EH (cell line): Measurements from ENCODE around the gene WNT3A.

Source experiments
- DNase-seq: peaks from one replicate; pipeline ENCODE4 v3.0.0-alpha.2; 2015; ENCODE audit warnings: low read depth

The WNT3A gene

DNA sequence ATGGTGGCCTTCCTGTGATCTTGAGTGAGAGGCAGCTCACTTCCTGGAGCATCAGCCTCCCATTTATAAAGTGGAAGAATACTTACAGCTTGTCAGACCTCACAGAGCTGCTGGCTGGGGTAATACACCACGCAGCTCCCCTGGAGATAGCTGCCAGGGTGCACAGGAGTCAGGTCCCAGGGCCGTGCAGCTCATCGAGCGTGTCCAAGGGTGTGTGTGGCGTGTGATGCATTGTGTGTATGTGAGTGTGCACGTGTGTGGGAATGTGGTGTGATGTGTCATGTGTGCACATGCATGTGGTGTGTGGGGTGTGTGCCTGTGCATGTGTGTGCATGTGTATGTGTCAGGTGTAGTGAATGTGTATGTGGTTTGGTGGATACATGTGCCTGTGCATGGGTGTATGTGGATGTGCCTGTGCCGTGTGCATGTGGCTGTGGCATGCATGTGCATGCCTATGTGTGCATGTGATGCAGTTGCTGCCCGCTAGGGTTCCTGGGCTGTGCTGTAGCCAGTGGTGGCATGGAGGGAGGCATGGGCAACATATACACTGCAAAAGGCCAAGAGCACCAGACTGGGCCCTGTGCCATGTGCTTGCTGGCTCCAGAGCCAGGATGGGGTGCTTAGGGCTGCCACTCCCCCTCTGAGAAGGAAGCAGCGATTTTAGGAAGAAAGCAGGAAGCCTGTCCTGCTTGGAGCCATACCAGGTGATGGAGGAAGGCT is 24.6 kb downstream of the WNT3A start:
- no peak for DNase-seq

DNA sequence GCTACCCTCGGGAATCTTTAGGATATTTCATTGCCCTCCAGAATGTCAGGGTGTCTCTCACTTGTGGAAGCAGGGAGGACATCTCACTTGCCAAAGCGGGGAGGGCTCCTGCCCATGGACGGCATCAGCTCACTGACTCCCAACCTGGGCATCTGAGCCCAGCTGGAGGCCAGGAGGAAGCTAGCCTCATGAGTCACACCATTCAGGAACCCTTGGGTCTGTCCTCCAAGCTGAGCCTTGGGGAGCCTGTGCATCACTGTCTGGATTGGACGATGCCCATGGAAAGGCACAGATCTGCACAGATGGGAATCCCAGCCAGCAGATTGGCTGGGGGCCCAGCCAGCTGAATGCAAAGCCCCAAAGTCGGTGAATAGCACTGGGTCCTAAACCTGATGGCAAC is 25.2 kb downstream of the WNT3A start:
- DNase-seq: no peak

DNA sequence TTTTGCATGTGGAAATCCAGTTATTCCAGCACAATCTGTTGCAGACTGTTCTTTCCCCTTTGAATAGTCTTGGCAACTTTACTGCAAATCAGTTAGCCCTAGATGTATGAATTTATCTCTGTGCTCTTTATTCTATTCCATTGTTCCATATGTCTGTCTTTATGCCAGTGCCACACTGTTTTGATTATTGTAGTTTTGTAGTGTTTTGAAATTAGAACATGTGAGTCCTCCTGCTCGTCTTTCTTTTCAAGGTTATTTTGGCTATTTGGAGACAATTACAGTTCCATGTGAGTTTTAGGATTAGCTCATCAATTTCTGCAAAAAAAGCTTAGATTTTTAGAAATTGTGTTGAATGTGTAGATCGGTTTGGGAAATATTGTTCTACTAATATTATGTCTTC is 26.6 kb downstream of the WNT3A start:
- no peak for DNase-seq

DNA sequence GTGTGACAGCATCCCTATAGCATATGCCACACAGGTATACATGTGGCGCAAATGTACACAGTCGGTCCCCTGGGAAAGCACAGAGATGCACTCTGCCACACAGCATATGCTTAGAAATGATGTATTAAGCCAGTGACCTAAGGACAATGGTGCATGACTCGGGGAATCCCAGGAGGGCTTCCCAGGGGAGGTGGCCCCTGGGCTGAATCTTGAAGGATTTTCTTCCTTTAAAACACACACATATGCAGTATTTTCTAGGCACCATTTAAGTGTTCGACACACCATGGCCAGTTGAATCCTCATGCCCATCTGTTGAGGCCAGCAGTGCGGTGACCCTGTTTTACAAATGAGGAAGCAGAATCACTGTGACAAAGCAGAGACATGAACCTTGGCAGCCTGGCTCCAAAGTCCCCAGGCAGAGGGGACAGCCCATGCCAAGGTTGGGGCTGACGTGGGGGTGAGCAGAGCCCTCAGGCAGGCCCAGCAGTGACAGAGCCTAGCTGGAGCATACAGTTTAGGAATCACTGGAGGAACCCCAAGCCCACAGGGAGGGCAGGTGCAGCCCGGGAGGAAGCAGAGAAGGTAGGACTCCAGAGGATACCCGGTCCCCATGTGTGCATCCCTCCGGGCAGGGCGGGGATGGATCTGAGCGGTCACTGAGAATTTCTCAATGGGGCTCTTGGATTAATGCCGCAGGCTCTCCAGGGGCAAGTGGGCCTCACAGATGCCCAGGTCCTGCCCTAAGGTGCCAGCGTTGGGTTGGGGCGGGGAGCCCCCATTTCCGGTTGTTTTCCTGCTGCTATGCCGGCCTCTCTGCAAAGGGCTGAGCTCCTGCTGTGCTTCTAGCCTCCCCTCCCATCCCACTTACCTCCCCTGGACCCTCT is 28.4 kb downstream of the WNT3A start:
- no peak for DNase-seq

DNA sequence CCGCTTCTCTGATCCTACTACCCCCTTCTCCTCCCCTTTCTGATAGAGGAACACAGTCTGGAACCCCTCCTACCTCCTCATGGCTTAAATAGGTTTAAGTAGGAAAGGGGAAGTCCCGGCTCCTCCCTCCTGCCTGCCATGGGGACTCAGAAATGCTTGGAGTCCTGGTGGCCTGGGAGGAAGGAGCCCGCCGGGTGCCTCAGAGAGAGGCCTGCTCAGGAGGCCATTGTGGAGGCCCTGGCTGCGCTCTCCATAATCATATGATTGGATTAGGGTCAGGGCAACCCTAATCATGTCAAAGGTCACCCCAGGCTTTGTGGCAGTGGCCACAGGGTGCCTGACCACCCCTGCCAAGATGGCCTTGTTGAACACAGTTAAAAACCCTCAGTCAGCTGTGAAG is 29.0 kb downstream of the WNT3A start:
- DNase-seq: no peak

DNA sequence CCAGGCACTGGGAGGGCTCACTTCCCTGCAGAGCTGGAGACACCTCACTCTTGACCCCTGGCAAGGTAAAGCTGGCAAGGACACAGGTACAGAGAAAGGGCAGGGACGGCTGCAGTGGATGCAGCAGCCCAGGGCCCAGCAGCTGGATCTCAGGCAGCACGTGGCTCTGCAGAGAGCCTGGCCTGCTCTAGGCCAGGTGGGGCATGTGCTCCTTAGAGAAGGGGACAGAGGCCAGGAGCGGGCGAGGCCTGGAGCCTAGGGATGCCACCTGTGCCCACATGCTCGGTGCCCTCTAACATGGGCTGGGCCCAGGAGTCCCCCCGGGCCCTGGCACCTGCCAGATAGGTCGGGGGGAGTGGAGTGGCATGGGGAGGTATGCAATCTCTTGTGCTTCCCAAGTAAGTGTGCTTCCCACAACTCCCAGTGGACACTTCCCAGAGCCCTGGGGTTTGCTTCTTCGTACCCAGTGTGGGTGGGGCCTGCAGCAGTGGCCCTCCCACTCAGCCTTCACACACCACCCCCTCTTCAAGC is 30.0 kb downstream of the WNT3A start:
- DNase-seq: no peak

DNA sequence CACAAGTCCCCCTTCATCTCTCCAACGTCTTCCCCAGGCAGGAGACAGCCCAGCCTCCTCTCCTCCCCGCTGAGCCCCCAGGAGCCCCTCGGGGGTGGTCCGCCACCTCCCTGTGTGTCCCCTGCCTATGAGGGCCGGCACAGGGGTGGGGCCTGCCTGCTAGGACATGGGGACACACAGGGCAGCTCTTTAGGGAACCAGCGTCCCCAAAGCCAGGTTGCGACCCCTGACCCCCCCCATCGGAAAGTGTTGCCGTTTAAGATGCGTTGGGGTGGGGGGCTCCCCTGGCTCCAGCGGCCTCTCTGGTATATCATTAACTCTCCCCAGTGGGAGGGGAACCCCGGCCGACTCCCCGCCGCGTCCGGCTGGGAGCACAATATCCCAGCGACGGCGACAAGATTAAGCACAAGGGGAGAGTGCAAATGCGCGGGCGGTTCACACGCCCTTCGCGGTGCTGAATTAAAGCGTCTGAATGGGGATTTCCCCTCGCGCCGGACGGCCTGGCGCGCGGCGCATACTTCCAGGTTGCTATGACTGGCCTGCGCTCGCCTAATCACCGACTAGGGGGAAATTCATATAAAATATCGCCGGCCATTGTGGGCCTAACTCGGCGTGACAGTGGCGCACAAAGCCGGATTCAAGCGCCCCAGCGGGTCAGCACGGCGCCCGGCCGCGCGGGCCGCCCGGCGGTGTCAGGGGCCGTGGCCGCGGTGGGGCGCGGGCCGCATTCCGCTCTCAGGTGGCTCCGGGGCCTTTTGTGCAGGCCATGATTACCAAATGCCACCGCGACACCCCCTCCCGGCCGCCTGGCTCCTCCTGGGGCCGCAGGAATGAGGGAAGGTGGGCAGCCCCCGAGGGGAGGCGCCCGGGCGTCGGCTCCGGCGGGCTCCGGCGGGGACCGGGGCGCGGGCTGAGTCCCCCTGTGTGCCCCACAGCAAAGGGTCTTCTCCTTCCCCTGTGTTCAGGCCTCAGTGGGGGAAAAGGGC is 30.9 kb downstream of the WNT3A start:
- no peak for DNase-seq

DNA sequence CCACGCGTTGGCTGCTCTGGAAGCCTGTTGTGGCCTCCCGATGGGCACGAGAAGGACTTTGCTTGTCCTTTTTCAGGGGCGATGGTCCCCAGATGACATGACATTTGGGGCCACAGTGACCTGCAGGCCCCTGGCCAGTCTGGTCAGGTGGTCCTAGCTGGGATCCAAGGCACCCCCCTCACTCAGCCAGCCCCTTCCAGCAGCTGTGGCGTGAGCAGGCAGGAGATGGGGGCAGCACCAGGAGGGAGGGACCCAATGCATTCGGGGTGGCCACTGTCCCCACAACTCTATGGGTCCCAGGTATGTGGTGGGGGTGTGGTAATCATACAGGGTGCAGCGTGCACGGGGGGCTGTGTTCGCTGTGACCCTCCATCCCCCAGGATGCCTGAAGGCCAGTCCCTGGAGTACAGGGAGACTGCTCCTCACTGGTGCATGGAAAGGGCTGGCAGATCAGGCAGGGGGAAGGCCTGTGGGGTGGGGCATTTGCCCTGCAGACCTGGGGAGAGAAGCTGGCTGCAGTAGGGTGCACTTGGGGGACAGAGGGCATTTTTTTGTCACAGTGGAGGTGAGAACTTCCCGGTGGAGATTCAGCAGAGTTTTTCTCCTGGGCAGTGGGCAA is 31.7 kb downstream of the WNT3A start:
- DNase-seq: no peak

DNA sequence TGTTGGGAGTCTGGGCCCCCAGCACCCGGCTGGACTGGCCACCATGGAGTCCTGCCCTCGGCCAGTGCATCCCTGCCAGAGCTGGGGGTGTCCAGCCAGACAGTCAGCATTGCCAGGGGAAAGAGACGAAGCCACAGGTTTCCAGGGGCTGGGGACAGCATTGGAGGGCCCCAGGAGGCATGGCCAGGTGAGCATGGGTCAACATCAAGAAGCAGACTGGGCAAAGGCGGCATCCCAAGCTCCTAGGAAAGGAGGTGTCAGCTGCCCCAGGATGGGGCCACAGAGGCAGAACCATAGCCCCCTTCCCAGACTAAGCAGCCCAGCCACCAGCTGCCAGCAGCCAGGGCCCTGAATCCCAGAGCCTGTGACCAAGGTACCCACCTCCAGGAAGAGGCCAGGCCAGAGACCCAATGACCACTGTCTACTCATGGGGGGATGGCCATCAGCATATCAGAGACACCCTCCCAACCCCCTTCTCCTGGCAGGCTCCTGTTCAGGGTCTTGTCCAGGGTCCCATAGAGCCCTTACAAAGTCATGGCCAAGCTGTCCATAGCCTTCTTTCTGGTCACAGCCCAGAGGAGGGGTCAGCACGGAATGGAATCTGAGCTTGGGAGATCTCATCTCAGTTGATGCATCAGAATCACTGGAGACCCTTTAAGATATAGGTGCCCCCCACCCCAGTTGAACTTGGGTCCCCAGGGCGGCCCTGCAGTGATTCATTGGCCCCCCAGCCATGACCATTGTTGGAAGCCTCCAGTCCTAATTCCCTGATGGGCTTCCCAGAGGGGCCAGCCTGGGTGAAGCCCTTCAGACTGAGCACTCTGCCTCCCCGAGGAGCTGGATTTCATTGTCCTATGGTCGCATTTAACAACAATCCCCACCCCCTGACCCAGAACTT is 32.5 kb downstream of the WNT3A start:
- DNase-seq: no peak

DNA sequence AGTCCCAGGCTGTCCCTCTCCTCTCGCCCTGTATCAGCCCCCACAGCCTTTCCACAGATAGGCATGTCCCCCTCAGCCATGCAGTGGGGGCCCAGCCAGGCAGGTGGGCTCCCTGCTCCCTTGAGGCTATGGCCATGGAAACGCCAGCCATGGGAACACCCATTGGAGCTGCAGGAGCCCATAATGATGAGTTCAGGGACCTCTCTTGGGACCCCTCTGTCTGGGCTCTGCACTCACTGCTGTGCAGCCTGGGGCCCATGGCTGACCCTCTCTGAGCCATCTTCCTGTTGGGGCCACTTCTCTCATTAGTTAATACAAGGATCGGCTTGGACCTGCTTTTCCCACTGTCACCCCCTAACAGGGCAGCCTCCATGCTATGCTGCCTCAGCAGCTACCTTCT is 33.2 kb downstream of the WNT3A start:
- no peak for DNase-seq

DNA sequence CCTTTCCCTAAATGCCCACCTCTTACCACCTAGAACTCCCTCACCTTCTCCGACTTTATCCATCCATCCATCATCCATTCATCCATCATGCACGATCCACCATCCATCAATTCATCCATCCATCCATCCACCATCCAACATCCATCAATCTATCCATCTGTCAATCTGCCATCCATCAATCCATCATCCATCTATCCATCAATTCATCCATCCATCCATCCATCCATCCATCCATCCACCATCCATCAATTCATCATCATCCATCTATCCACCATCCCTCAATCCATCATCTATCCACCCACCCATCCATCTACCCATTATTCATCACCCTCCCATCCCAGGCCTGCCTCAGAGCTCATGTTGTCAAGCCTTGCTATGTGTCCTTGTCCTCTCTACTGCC is 34.5 kb downstream of the WNT3A start:
- no peak for DNase-seq

DNA sequence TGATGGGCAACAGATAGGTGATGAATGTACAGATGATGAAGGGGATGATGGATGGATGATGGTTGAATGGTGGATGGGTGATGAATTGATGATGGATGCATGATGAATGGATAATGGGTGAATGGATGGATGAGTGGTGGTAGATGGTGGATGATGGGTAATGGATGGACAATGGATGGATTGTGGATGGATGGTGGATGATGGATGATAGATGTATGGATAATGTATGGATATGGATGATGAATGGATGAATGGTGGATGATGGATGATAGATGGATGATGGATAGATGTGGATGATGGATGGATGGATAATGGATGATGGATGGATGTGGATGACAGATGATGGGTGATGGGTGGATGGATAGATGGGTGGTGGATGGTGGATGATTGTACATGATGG is 35.7 kb downstream of the WNT3A start:
- DNase-seq: no peak

DNA sequence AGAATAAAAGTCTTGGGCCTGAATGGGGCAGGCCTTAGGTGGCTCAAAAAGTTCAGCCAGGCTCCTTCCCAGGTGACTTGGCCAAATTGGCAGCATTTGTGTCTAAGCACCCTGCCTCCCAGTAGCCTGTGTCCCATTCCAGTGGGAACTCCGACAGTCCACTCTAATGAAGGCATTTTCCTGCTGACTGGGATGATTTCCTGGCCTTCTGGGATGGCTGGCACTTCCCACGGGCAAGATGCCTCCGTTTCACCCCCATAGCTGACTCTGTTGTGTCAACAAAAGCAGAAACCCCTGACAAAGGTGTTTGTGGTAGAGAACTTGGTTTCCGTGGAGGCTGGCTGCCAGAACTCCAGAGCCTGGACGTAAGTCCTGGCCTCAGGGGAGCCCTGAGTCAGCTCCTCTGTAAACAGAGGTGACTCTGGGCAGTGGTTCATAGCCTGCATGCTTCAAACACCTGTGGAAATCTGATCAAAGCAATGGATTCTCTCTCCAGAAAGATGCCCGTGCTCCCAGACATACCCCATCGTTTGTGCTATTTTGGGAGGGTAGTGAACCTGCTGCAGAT is 36.6 kb downstream of the WNT3A start:
- DNase-seq: no peak

DNA sequence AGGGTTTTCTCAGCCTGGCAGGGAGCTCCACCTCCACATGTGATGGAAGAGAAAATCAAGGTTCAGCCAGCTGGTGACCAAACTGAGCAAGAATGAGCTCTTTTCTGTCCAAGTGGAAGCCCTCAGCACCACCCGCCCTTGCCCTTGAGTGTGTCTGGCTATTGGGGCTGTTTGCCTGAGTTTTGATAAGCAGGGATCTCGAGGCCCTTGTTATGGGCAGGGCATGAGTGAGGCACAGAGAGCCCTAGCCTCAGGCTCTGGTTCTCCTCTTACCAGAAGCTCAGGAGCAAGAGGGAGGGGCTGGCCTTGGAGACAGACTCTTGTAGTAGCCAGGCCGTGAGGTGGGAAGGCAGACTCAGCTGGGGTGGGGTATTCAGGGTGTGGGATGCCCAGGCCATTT is 38.2 kb downstream of the WNT3A start:
- DNase-seq: no peak

DNA sequence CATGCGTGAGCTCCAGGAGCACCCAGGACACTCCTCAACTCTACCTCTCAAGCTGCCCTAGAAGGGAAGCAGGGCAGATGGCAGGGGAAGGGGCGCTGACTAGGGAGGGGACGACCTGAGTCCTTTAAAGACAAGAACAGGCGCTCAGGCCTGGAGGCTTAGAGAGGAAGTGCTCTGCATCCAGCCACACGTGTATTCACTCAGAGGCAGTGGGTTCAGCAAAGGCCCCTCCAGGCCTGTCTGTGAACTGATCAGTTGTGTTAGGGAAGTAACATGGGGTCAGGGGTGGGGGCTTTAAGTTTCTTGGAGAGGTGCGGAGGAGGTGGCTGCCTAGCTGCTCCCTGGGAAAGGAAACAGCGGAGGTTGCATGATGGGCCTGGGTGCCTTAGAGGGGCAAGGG is 38.6 kb downstream of the WNT3A start:
- DNase-seq: no peak

DNA sequence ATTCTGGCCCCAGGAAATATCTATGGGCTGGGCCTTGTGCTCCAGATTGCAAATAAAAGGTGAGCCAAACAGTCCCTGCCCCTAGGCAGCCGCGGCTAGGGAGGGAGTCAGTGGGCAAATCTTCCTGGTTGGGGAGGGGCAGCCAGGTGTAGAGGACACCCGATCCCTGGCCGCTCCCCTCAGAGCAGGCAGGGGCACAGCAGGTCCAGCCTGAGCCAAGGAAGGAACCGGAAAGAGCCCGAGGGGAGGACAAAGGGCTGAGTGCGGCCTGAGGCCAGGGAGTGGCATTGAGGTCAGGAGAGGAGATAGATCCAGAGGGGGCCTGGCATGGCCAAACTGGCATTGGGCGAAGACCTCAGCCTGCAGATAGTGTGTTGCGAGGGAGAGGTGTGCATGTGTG is 39.1 kb downstream of the WNT3A start:
- DNase-seq: no peak

DNA sequence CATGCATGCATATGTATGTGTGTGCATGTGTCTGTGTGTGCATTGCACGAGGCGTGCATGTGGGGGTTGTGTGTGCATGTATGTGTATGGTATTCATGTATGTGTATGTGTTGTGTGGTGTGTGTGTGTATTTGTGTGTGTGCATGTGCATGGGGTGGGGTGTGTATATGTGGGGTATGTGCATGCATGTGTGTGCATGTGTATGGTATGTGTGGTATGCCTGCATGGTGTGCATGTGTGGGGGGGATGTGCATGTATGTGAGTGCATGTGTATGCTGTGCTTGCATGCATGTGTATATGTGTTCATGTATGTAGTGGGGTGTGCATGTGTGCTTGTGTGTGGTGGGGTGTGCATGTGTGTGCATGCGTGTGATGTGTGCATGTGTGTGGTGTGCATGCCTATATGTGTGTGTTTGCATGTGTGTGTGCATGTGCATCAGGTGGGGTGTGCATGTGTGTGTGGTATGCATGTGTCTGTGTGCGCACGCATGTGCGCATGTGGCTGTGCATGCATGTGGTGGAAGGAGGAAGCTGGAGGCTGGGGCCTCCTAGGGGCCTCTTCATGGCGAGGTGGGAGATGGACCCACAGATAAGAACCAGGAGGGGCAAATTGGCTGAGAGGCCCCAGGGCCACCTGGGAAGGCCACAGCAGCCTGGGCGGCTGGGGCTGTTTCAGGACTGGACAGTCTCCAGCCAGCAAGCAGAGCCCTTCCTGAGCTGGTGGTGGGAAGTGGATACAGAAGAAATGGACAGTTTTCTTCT is 39.8 kb downstream of the WNT3A start:
- DNase-seq: no peak

DNA sequence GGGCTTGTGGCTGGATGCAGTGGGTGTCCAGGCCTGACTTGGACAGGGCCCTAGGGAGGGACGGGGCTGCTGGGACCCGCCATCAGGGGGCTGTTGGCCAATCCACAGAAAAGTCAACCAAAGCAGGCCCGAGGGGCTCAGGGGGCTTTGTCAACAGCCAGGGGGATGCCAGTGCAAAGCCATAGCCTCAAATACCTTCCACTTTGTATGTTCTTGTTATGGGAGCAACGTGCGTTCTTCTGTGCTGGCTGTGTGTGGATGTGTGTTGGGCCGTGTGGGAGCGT is 40.3 kb downstream of the WNT3A start:
- DNase-seq: no peak

DNA sequence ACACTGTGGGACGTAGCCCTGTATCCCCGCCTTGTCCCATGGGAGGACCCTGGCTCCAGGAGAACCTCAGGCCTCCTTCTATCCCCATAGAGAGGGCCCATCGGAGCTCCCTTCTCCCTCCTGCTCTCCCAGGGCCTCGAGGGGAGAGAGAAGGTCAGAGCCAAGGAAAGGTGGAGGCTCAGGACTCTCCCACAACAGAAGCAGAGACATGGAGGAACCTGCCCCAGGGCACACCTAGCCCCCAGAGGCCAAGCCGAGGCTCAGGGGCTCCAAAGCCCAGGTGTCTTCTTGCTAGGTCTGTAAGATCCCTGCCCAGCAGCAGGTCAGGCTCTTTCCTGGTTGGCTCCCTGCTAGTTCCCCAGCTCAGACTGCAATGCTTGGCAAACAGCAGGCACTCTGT is 41.3 kb downstream of the WNT3A start:
- no peak for DNase-seq
